NB4 (cell line): Measurements from ENCODE around the gene MORN1.

Experiments used
- CTCF ChIP-seq: IDR thresholded peaks from one replicate; pipeline ENCODE4 v1.5.1; 2012; ENCODE audit warnings: low read depth, low read length
- MAX ChIP-seq: IDR thresholded peaks from 2 replicates; pipeline ENCODE4 v1.6.1; 2011; ENCODE audit warnings: low read depth, low read length
- MYC ChIP-seq: IDR thresholded peaks from 2 replicates; pipeline ENCODE4 v1.6.1; 2011; ENCODE audit warnings: low read depth, low read length
- POLR2A ChIP-seq: IDR thresholded peaks from 2 replicates; pipeline ENCODE4 v1.6.1; 2011; ENCODE audit warnings: mild to moderate bottlenecking; ENCODE audit not compliant: insufficient read length; ENCODE audit errors: extremely low read depth

GRCh38 chr1:2407991-2408275, 16.6 kb upstream of the MORN1 start:
- TF ChIP-seq CTCF: no peak
- TF ChIP-seq MYC: no peak
- no peak for TF ChIP-seq POLR2A
- TF ChIP-seq MAX: no peak
